Ovary (tissue), 9 donors: ENCODE data around the gene TTPAL. TPM values are rescaled to one million over a fixed set of nuclear protein-coding genes. Genes with fewer than 3 reads are reported as not detected.

Experiments
- DNase-seq, 5 donors: peaks; one replicate each; pipeline ENCODE4 v3.0.0-alpha.2; 2019 to 2020
- H3K27ac ChIP-seq, 2 donors: fragments of 200-600 bp; one replicate each; pipeline versions ENCODE4 v1.5.1 to v1.8.0; 2019 to 2022
- H3K27me3 ChIP-seq: fragments of 200-600 bp; one replicate; pipeline ENCODE4 v1.8.0; 2022
- H3K36me3 ChIP-seq: fragments of 200-600 bp; sonication (generic); one replicate; pipeline ENCODE4 v1.5.1; 2019
- H3K4me1 ChIP-seq: one replicate; pipeline ENCODE4 v1.8.1; 2013; ENCODE audit warnings: mild to moderate bottlenecking, moderate library complexity; ENCODE audit not compliant: insufficient read depth
- H3K4me3 ChIP-seq: fragments of 200-600 bp; sonication (generic); one replicate; pipeline ENCODE4 v1.5.1; 2017
- H3K9me3 ChIP-seq, 2 donors: fragments of 200-600 bp in 1 of 2; sonication (generic) in 1 of 2; one replicate each; pipeline versions ENCODE4 v1.5.1 to v1.8.1; 2013 to 2019; ENCODE audit warnings: mild to moderate bottlenecking in 1 of 2, moderate library complexity in 1 of 2
- CTCF ChIP-seq, 3 donors: fragments of 450-650 bp in 2 of 3; fragments of 200-600 bp in 1 of 3; IDR thresholded peaks; one replicate each; pipeline versions ENCODE4 v1.5.1 to v1.8.0; 2016 to 2022; ENCODE audit warnings: antibody characterized with exemption in 3 of 3, mild to moderate bottlenecking in 1 of 3
- EP300 ChIP-seq: sonication (generic); formaldehyde crosslinking; IDR thresholded peaks from one replicate; pipeline ENCODE4 v1.6.1; 2017; ENCODE audit warnings: antibody characterized with exemption
- POLR2A ChIP-seq: fragments of 450-650 bp; IDR thresholded peaks from one replicate; pipeline ENCODE4 v1.6.1; 2017; ENCODE audit warnings: antibody characterized with exemption, mild to moderate bottlenecking, moderate library complexity
- WGBS, 3 donors: extraction: QIAGEN DNeasy Blood & Tissue Kit in 1 of 3; methylation state at CpG; one replicate each; pipeline versions ENCODE4 v1.1.5 to v1.1.7; 2013 to 2017; 5-methylcytosine and 5-hydroxymethylcytosine counted together
- intact Hi-C, 4 donors: fragments of 100-400 bp; cut with DNase I; formaldehyde crosslinking; loops; one replicate each; pipeline versions ENCODE4 v1.11.0 to v1.15.1; 2022 to 2023
- polyA plus RNA-seq, 2 donors: library from polyadenylated mRNA; stranded (reverse); fragments of 200-250 nt in 1 of 2; fragments of 350-450 nt in 1 of 2; fragmentation: Illumina TruSeq in 1 of 2; extraction: RNeasy Lipid Tissue Mini Kit (QIAGEN cat#74804) in 1 of 2; gene quantifications; one replicate each; pipeline ENCODE4 v1.2.3, GENCODE V29; 2013 to 2014
- total RNA-seq, 7 donors: library from RNA; depleted of rRNA in 2 of 7; stranded (reverse); fragments of >200 nt in 2 of 7; fragmentation: NEBNext Ultra II Directional in 3 of 7; extraction: Animal tissue kit (Norgen Biotek cat#: 25700) in 3 of 7; gene quantifications; one replicate each; pipeline versions ENCODE4 v1.1.0 to v1.2.4, GENCODE V29; 2016 to 2023
- donor health status: DM: no; HTN: no; CAD: no; lungs with moderate emphysema.
- donor health status: DM: no; HTN: no; CAD: no.
- donor health status: Bipolar disorder and iron deficiency.
- donor health status: DM: yes; HTN: yes; CAD: no.
- donor health status: DM: no; HTN: no; CAD: no.
- donor health status: DM: yes; HTN: yes; CAD: no.

TTPAL gene
- total and polyA plus RNA-seq, 9 donors: 3.1 to 25.1 (median 10.9) TPM

DNA sequence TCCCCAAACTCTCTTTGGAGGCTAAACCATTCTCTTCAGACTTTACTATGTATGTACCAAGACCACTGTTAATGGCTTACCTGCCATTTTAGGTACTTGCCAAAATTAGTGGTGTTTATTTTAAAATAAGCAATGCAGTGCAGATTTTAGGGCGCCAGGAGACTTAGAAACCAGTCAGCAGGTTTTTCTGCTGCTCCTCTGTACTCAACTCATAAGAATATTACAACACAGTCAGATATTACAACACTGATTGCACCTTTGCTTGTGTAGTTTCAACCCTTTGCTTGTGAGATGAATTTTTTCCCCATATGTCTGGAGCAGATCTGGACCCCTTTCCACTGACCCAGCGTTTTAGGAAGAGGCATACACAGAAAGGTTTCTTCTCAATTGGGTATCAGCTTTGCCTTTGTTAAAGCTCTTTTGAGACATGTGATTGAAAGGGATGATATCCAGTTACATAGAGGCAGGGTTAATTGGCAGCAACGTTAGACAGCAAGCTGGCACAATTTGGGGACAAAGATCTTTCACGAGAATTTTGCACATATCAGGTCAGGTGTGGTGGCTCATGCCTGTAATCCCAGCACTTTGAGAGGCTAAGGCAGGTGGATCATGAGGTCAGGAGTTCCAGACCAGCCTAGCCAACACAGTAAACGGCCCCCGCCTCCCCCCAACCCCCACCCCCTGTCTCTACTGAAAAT is 6.2 kb downstream of the TTPAL start:
- H3K27me3 ChIP-seq: no peaks in the 10 kb centered on the region
- intact Hi-C loops: no loop called here
- H3K9me3 ChIP-seq: no peaks in the 10 kb centered on the region
- H3K36me3 ChIP-seq: no peaks in the 10 kb centered on the region
- TF ChIP-seq CTCF (IDR thresholded peaks at IDR 0.05) (no peak), EP300 (no peak), POLR2A (no peak)
- no peak overlapping the region for H3K4me3 ChIP-seq
- no peaks in the 10 kb centered on the region for H3K4me1 ChIP-seq
- no peak for DNase-seq
- no peak overlapping the region for H3K27ac ChIP-seq
- WGBS, 3 donors: 78 to 89% (median 79%) methylated on average over 6 of the region's 6 CpGs

DNA sequence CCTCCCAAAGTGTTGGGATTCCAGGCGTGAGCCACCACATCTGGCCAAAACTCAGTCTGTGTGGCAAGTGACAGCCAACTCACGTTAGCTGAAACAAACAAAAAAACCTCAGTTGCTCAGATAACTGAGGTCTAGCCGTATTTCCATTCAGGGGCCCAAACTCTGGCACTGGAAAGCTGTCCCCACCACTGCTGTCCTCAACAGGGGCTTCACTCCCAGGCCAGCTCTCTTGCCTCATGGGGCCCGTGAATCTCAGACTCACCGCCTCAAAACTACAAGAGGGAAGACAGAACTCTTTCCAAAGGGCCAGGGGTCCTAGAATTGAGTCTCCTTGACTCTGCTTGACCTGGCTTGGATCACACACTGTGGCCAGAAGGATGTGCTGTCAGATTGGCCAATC is 7.4 kb downstream of the TTPAL start:
- Histone ChIP-seq H3K27me3 (no peaks in the 10 kb centered on the region), H3K36me3 (no peaks in the 10 kb centered on the region), H3K9me3 (no peaks in the 10 kb centered on the region), H3K4me3 (no peak overlapping the region), H3K27ac (no peak overlapping the region), H3K4me1 (no peaks in the 10 kb centered on the region)
- WGBS, 3 donors: 88 to 92% (median 91%) methylated on average over 5 of the region's 5 CpGs
- DNase-seq: no peak
- intact Hi-C loops: no loop called here
- TF ChIP-seq CTCF (IDR thresholded peaks at IDR 0.05): no peak
- TF ChIP-seq POLR2A: no peak
- no peak for TF ChIP-seq EP300

- no peak for TF ChIP-seq CTCF (IDR thresholded peaks at IDR 0.05)
- no peak for TF ChIP-seq POLR2A
- TF ChIP-seq EP300: no peak
- Histone ChIP-seq H3K4me1 (no peaks in the 10 kb centered on the region), H3K4me3 (no peak overlapping the region), H3K9me3 (no peaks in the 10 kb centered on the region), H3K36me3 (no peaks in the 10 kb centered on the region), H3K27me3 (no peaks in the 10 kb centered on the region), H3K27ac (no peak overlapping the region)
- WGBS, 3 donors: 82 to 85% (median 82%) methylated on average over 7 of the region's 7 CpGs
- intact Hi-C loops: no loop called here
- no peak for DNase-seq
These were observed 9.6 kb downstream of the TTPAL start for GRCh38 chr20:44485078-44485829.

DNA sequence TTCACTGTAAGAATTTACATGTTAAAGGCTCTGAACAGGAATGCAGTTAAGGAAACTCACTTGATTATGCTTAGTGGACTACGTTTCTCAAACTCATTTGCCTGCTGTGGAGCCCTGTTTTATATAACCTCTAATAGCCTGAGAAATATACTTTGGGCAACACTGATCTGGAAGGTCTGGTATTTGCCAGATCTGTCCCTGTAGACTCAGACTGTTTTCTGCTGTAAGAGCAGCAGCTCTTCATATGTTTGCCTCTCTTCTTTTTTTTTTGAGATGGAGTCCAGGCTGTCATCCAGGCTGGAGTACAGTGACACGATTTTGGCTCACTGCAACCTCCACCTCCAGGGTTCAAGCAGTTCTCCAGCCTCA is 10.1 kb downstream of the TTPAL start:
- intact Hi-C loops: no loop called here
- no peaks in the 10 kb centered on the region for H3K9me3 ChIP-seq
- no peak overlapping the region for H3K27ac ChIP-seq
- no peak for DNase-seq
- no peaks in the 10 kb centered on the region for H3K27me3 ChIP-seq
- H3K36me3 ChIP-seq: no peaks in the 10 kb centered on the region
- no peak overlapping the region for H3K4me3 ChIP-seq
- H3K4me1 ChIP-seq: no peaks in the 10 kb centered on the region
- no peak for TF ChIP-seq CTCF (IDR thresholded peaks at IDR 0.05)
- TF ChIP-seq POLR2A: no peak
- no peak for TF ChIP-seq EP300
- 62 to 66% (median 66%) methylated on average over 2 of the region's 2 CpGs for WGBS, 3 donors
